Astrocyte (in vitro differentiated cells and primary cell): Measurements from ENCODE around the gene BRD7.

Source experiments
- CTCF ChIP-seq: IDR thresholded peaks from 2 replicates; pipeline ENCODE4 v1.5.1; 2011; ENCODE audit warnings: low read depth, mild to moderate bottlenecking, inconsistent platforms, low read length, moderate library complexity; ENCODE audit not compliant: insufficient read depth
- EZH2 ChIP-seq: IDR thresholded peaks from 2 replicates; pipeline ENCODE4 v1.6.1; 2012; ENCODE audit warnings: mild to moderate bottlenecking, low read length, inconsistent platforms; ENCODE audit not compliant: insufficient read depth

- TF ChIP-seq CTCF (no peak), EZH2 (no peak)
These were observed 18.0 kb upstream of the BRD7 start for GRCh38 chr16:50386774-50387173.
